MCF 10A (cell line): ENCODE measurements around the gene CFAP61. TPM values are rescaled to one million over a fixed set of nuclear protein-coding genes. Genes with fewer than 3 reads are reported as not detected.

ENCODE experiments used
- BruUV-seq: library from RNA; stranded (reverse); fragments of 400-500 nt; replicated peaks from 2 replicates; lab custom pipeline; 2021; lab: Mats Ljungman, UMichigan
- CTCF ChIA-PET: fragments of 300-600 bp; sonication (Branson Sonifier 250); formaldehyde crosslinking; extraction: SDS; loops from one replicate; lab custom pipeline; 2021; ENCODE audit warnings: antibody characterized with exemption, inconsistent platforms; lab: Yijun Ruan, JAX
- POLR2A ChIA-PET: fragments of 300-600, 350-650 bp; sonication (Branson Sonifier 250); formaldehyde crosslinking; extraction: SDS; loops from one replicate; lab custom pipeline; 2020; ENCODE audit warnings: antibody characterized with exemption, inconsistent platforms; lab: Yijun Ruan, JAX
- DNase-seq: peaks from one replicate; pipeline ENCODE4 v3.0.0-alpha.2; 2018; ENCODE audit not compliant: unreplicated experiment
- H3K27ac Mint-ChIP-seq: one replicate; pipeline ENCODE4 v1.8.0; 2022; ENCODE audit warnings: mild to moderate bottlenecking, low read depth, mixed read lengths; ENCODE audit not compliant: unreplicated experiment
- H3K27me3 Mint-ChIP-seq: one replicate; pipeline ENCODE4 v1.8.0; 2022; ENCODE audit warnings: mixed read lengths; ENCODE audit not compliant: insufficient read depth, unreplicated experiment
- H3K36me3 Mint-ChIP-seq: one replicate; pipeline ENCODE4 v1.8.0; 2022; ENCODE audit warnings: mild to moderate bottlenecking, moderate library complexity, mixed read lengths; ENCODE audit not compliant: insufficient read depth, unreplicated experiment
- H3K4me1 Mint-ChIP-seq: one replicate; pipeline ENCODE4 v1.8.0; 2022; ENCODE audit warnings: mixed read lengths; ENCODE audit not compliant: insufficient read depth, unreplicated experiment
- H3K4me3 Mint-ChIP-seq: one replicate; pipeline ENCODE4 v1.8.0; 2022; ENCODE audit warnings: mild to moderate bottlenecking, moderate library complexity, mixed read lengths; ENCODE audit not compliant: unreplicated experiment
- H3K9me3 Mint-ChIP-seq: one replicate; pipeline ENCODE4 v1.8.0; 2022; ENCODE audit warnings: mixed read lengths; ENCODE audit not compliant: unreplicated experiment
- intact Hi-C: fragments of 100-400 bp; cut with micrococcal nuclease; formaldehyde crosslinking; loops from 2 replicates; pipeline ENCODE4 v1.14.1; 2022
- total RNA-seq: library from RNA; stranded (reverse); gene quantifications from 2 replicates; pipeline ENCODE4 v1.2.3, GENCODE V29; 2022
- TF ChIP-seq, protein P1 (sequence below): fragments of 200-600 bp; IDR thresholded peaks from one replicate; pipeline ENCODE4 v1.8.0; 2022; ENCODE audit warnings: antibody characterized with exemption, mild to moderate bottlenecking; ENCODE audit not compliant: unreplicated experiment

CFAP61 gene
- total RNA-seq, 1 experiment from 2014 or later, result 1.5 TPM

DNA sequence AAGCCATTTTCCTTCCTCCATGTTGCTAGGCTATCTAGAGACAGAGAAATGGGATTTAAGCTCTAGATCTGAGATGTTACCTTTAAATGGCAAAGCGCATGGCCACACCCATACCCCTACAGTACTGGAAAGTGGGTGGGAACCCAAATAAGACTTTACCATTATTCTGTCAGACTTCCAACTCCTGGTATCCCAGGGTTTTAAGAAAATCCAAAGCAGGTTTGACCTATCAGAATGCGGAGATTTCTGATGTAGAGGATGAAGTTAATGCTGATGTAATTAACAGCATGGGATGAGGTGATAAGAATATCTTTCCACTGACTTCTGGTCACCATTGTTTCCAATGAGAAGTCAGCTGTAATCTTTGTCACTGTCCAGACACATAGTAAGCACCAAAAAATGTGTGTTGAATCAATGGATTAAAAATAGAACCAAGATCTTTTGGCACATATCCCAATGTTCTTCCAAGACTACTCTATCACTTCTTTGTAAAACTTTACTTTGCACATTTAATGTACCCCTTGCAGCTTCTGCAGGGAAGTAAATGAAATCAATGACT lies 174.8 kb downstream of the CFAP61 start:
- ChIA-PET POLR2A (interaction anchor here (1.3 kb wide), 1 partner anchor 10 kb away, joined by 4 read pairs; no protein-coding TSS in a partner anchor), CTCF (interaction anchor here (1.7 to 3.9 kb wide), 2 partner anchors 11 to 598 kb away, joined by 3 to 30 read pairs; no protein-coding TSS in a partner anchor)
- TF ChIP-seq, protein P1, sequence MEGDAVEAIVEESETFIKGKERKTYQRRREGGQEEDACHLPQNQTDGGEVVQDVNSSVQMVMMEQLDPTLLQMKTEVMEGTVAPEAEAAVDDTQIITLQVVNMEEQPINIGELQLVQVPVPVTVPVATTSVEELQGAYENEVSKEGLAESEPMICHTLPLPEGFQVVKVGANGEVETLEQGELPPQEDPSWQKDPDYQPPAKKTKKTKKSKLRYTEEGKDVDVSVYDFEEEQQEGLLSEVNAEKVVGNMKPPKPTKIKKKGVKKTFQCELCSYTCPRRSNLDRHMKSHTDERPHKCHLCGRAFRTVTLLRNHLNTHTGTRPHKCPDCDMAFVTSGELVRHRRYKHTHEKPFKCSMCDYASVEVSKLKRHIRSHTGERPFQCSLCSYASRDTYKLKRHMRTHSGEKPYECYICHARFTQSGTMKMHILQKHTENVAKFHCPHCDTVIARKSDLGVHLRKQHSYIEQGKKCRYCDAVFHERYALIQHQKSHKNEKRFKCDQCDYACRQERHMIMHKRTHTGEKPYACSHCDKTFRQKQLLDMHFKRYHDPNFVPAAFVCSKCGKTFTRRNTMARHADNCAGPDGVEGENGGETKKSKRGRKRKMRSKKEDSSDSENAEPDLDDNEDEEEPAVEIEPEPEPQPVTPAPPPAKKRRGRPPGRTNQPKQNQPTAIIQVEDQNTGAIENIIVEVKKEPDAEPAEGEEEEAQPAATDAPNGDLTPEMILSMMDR, result no peak
- no peak overlapping the region for H3K27ac Mint-ChIP-seq
- H3K36me3 Mint-ChIP-seq, result no peaks in the 10 kb centered on the region
- no peak for DNase-seq
- no peaks in the 10 kb centered on the region for H3K27me3 Mint-ChIP-seq
- no TSS peak for BruUV-seq
- intact Hi-C loops, result no loop called here
- no peak overlapping the region for H3K4me3 Mint-ChIP-seq
- no peaks in the 10 kb centered on the region for H3K9me3 Mint-ChIP-seq
- H3K4me1 Mint-ChIP-seq, result peaks cover 16% of the 10 kb centered on the region

DNA sequence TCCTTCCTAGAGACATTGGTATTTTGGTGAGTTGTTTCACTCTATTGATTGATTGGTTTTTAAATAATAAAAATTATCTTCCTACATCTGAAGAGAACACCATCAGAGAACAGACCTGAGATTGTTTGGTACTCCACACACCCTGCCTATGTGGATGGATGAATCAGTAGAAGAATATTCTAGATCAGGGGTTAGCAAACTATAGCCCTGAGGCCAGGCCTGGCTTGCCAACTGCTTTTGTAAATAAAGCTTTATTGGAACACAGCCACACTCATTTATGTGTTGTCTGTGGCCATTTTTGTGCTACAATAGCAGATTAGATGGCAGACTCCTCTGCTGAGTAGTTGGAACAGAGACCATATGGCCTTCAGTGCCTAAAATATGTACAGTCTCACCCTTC lies 176.0 kb downstream of the CFAP61 start:
- intact Hi-C loops, result no loop called here
- H3K9me3 Mint-ChIP-seq, result no peaks in the 10 kb centered on the region
- no peaks in the 10 kb centered on the region for H3K36me3 Mint-ChIP-seq
- ChIA-PET POLR2A (interaction anchor here (1.3 kb wide), 1 partner anchor 12 kb away, joined by 4 read pairs; no protein-coding TSS in a partner anchor), CTCF (interaction anchor here (1.7 to 3.9 kb wide), 2 partner anchors 9 to 597 kb away, joined by 3 to 30 read pairs; no protein-coding TSS in a partner anchor)
- H3K4me1 Mint-ChIP-seq, result peaks cover 16% of the 10 kb centered on the region
- no peak overlapping the region for H3K4me3 Mint-ChIP-seq
- BruUV-seq, result no TSS peak
- no peak overlapping the region for H3K27ac Mint-ChIP-seq
- DNase-seq, result no peak
- TF ChIP-seq, protein P1, result no peak
- no peaks in the 10 kb centered on the region for H3K27me3 Mint-ChIP-seq

DNA sequence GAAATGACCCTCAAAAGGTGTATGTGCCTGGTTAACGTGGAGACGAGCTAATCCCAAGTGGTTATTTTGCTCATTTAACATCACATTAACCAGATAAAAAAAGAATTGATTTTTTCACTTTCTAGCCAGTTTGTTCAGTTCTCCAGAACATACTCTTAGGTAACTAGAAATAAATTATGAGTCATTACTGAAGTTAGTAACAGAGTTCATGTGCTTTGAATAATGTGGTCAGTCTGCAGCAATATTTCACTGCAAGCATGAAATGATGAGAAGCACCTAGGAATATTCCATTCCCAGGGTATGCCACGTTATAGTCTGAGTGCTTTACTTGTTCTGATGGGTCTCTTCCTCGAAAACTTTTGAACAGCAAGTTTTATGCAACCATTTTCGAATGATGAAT lies 177.3 kb downstream of the CFAP61 start:
- ChIA-PET CTCF (interaction anchor here (0.6 to 3.9 kb wide), 8 partner anchors 8 to 231 kb away, joined by 3 to 30 read pairs (median 4); no protein-coding TSS in a partner anchor), POLR2A (interaction anchor here (0.7 to 1.1 kb wide), 6 partner anchors 11 to 127 kb away, joined by 3 to 4 read pairs (median 3); no protein-coding TSS in a partner anchor)
- Mint-ChIP-seq H3K27me3 (no peaks in the 10 kb centered on the region), H3K9me3 (no peaks in the 10 kb centered on the region), H3K36me3 (no peaks in the 10 kb centered on the region), H3K4me1 (peaks cover 11% of the 10 kb centered on the region), H3K27ac (no peak overlapping the region), H3K4me3 (no peak overlapping the region)
- TF ChIP-seq, protein P1, result no peak
- no TSS peak for BruUV-seq
- intact Hi-C loops, result no loop called here
- peak; percentile 9 for DNase-seq

DNA sequence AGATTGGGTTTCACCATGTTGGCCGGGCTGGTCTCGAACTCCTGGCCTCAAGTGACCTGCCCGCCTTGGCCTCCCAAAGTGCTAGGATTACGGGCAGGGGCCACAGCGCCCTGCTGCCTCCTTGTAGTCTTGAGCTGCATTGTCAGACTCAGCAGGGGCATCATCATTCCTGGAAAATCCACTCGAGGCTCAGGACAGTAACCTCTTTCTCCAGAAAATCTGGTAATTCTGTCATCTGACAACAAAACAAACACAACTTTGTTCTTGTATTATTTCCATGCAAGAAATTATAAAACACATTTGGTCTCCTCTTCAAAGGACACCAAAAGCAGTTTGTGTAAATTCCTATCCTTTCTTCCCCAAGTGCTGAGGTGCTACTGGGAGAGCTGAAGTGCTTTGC lies 178.4 kb downstream of the CFAP61 start:
- intact Hi-C loops, result no loop called here
- CTCF ChIA-PET, result interaction anchor here (0.8 to 3.3 kb wide), 4 partner anchors 10 to 148 kb away, joined by 3 to 13 read pairs (median 7); no protein-coding TSS in a partner anchor
- POLR2A ChIA-PET, result interaction anchor here (1.3 kb wide), 1 partner anchor 148 kb away, joined by 5 read pairs; no protein-coding TSS in a partner anchor

More for the DNA sequence above, 178.4 kb downstream of the CFAP61 start:
- Mint-ChIP-seq H3K4me3 (no peak overlapping the region), H3K4me1 (peaks cover 11% of the 10 kb centered on the region), H3K27me3 (no peaks in the 10 kb centered on the region), H3K27ac (peak overlapping the region; percentile 73), H3K36me3 (no peaks in the 10 kb centered on the region), H3K9me3 (no peaks in the 10 kb centered on the region)
- TF ChIP-seq, protein P1, result no peak
- BruUV-seq, result no TSS peak
- DNase-seq, result no peak
